ENCODE results near the gene HLA-DPA1. TPM values are rescaled to one million over a fixed set of nuclear protein-coding genes. Genes with fewer than 3 reads are reported as not detected.

HLA-DPA1 gene
- polyA plus RNA-seq, 1 experiment: 0.10 TPM

GRCh38 chr6:33057222-33058150, 16.0 kb downstream of the HLA-DPA1 start:
- no peak overlapping the region for H3K27ac ChIP-seq (ENCODE audit: low read depth, low read length)
- no peak for DNase-seq (ENCODE audit: low read depth, low spot score)
- ChIA-PET CTCF (interaction anchor here (0.6 kb wide), 1 partner anchor 190 kb away, joined by 3 read pairs; no protein-coding TSS in a partner anchor), POLR2A (no interaction called here)
- no peak for TF ChIP-seq CTCF (IDR thresholded peaks at IDR 0.05; ENCODE audit: low read depth, low read length)
- peaks cover 9% of the 10 kb centered on the region for H3K27me3 ChIP-seq (ENCODE audit: control insufficient read depth, insufficient read depth, low read length)
- no peaks in the 10 kb centered on the region for H3K9me3 ChIP-seq (ENCODE audit: control insufficient read depth, insufficient read depth, low read length)
- H3K4me3 ChIP-seq (ENCODE audit: low read depth, low read length): no peak overlapping the region

- CTCF ChIA-PET: no interaction called here
- no peak for DNase-seq (ENCODE audit: low read depth, low spot score)
- POLR2A ChIA-PET: no interaction called here
- Histone ChIP-seq H3K27ac (ENCODE audit: low read depth, low read length) (no peak overlapping the region), H3K4me3 (ENCODE audit: low read depth, low read length) (no peak overlapping the region), H3K27me3 (ENCODE audit: control insufficient read depth, insufficient read depth, low read length) (peaks cover 19% of the 10 kb centered on the region), H3K9me3 (ENCODE audit: control insufficient read depth, insufficient read depth, low read length) (no peaks in the 10 kb centered on the region)
- TF ChIP-seq CTCF (IDR thresholded peaks at IDR 0.05; ENCODE audit: low read depth, low read length): no peak
Measured at GRCh38 chr6:33053230-33053629, 20.2 kb downstream of the HLA-DPA1 start.

- TF ChIP-seq CTCF (IDR thresholded peaks at IDR 0.05; ENCODE audit: low read depth, low read length): no peak
- CTCF ChIA-PET: no interaction called here
Measured at GRCh38 chr6:33052627-33053026, 20.8 kb downstream of the HLA-DPA1 start.

GRCh38 chr6:33050014-33050810, 23.2 kb downstream of the HLA-DPA1 start:
- Histone ChIP-seq H3K27ac (ENCODE audit: low read depth, low read length) (no peak overlapping the region), H3K4me3 (ENCODE audit: low read depth, low read length) (no peak overlapping the region), H3K9me3 (ENCODE audit: control insufficient read depth, insufficient read depth, low read length) (no peaks in the 10 kb centered on the region), H3K27me3 (ENCODE audit: control insufficient read depth, insufficient read depth, low read length) (peaks cover 17% of the 10 kb centered on the region)
- ChIA-PET POLR2A (no interaction called here), CTCF (no interaction called here)
- TF ChIP-seq CTCF (IDR thresholded peaks at IDR 0.05; ENCODE audit: low read depth, low read length): no peak
- DNase-seq (ENCODE audit: low read depth, low spot score): no peak

More at GRCh38 chr6:33052627-33053026, 20.8 kb downstream of the HLA-DPA1 start:
- POLR2A ChIA-PET: no interaction called here
- no peak overlapping the region for H3K4me3 ChIP-seq (ENCODE audit: low read depth, low read length)
- H3K27me3 ChIP-seq (ENCODE audit: control insufficient read depth, insufficient read depth, low read length): peaks cover 17% of the 10 kb centered on the region
- DNase-seq (ENCODE audit: low read depth, low spot score): no peak
- no peaks in the 10 kb centered on the region for H3K9me3 ChIP-seq (ENCODE audit: control insufficient read depth, insufficient read depth, low read length)
- no peak overlapping the region for H3K27ac ChIP-seq (ENCODE audit: low read depth, low read length)
